Suprapubic skin (tissue), 4 donors: ENCODE results near the gene CHTF18.

Experiments used
- CTCF ChIP-seq, 2 donors: fragments of 200-600 bp in 1 of 2; fragments of 450-650 bp in 1 of 2; sonication (generic) in 1 of 2; IDR thresholded peaks; one replicate each; pipeline ENCODE4 v1.5.1; 2016 to 2019; ENCODE audit warnings: antibody characterized with exemption in 2 of 2, mild to moderate bottlenecking in 1 of 2, moderate library complexity in 1 of 2
- EP300 ChIP-seq: sonication (generic); formaldehyde crosslinking; IDR thresholded peaks from one replicate; pipeline ENCODE4 v1.6.1; 2017; ENCODE audit warnings: antibody characterized with exemption
- POLR2A ChIP-seq, 2 donors: fragments of 450-650 bp; IDR thresholded peaks; one replicate each; pipeline ENCODE4 v1.6.1; 2017; ENCODE audit warnings: antibody characterized with exemption in 2 of 2, mild to moderate bottlenecking in 2 of 2, moderate library complexity in 2 of 2
- POLR2AphosphoS5 ChIP-seq, 3 donors: sonication (generic); formaldehyde crosslinking; IDR thresholded peaks; one replicate each; pipeline ENCODE4 v1.6.1; 2017; ENCODE audit warnings: antibody characterized with exemption in 3 of 3

GRCh38 chr16:799948-800833 lies 11.8 kb downstream of the CHTF18 start, which contains the start of gene GNG13:
- TF ChIP-seq CTCF (IDR thresholded peaks at IDR 0.05) (no peak), POLR2AphosphoS5 (IDR thresholded peaks at IDR 0.05) (no peak), POLR2A (IDR thresholded peaks at IDR 0.05) (no peak), EP300 (no peak)
